GM12891 (cell line): Measurements from ENCODE around the gene VPS13D.
"Not testable (repeated sequence)": the region's sequence is repeated elsewhere in the genome, so short reads cannot be mapped to it uniquely, and the experiment has no call there.

Experiments
- POLR2AphosphoS5 ChIP-seq: IDR thresholded peaks from 2 replicates; pipeline ENCODE4 v1.6.1; 2011; ENCODE audit warnings: low read depth, low read length, control low read depth
- TAF1 ChIP-seq: IDR thresholded peaks from 2 replicates; pipeline ENCODE4 v1.6.1; 2011; ENCODE audit warnings: low read depth, low read length, control low read depth

DNA sequence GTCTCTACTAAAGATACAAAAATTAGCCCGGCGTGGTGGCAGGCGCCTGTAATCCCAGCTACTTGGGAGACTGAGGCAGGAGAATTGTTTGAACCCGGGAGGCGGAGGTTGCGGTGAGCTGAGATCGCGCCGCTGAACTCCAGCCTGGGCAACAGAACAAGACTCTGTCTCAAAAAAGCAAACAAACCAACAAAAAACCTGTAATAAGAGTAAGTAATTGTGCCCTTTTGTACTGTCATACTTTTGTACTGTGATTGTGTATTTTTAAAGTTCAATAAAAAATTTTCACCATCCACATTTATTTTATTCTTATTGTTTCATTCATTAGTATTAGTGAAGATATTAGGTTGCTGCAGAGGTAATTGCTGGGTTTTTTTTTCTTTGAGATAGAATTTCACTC lies 292.9 kb downstream of the VPS13D start:
- not testable (repeated sequence) for TF ChIP-seq POLR2AphosphoS5, TAF1
